ENCODE data around the gene MRPL54.

MRPL54 gene

GRCh38 chr19:3762501-3763459, at the start of gene MRPL54:
TSS of gene MRPL54 (plus strand) at chr19:3762682. CDS start at chr19:3762701, 19 bp downstream.
- peak; percentile 97 for DNase-seq

DNA sequence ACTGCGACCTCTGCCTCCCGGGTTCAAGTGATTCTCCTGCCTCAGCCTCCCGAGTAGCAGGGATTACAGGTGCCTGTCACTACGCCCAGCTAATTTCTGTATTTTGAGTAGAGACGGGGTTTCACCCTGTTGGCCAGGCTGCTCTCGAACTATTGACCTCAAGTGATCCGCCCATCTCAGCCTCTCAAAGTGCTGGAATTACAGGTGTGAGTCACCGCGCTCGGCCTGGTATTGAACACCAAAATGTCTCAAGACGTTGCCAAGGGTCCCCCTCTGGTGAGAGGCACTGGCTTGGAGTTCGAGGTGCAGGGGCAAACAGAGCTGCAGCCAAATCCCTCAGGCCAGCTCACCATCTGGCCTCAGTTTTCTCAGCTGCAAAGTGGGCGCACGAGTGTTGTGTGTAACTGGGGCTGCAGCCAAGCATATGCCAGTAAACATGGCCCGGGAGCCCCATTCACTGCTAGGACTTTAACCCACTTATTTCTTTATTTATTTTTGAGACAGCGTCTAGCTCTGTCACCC, 46.3 kb upstream of the MRPL54 start:
- no peak for DNase-seq

DNA sequence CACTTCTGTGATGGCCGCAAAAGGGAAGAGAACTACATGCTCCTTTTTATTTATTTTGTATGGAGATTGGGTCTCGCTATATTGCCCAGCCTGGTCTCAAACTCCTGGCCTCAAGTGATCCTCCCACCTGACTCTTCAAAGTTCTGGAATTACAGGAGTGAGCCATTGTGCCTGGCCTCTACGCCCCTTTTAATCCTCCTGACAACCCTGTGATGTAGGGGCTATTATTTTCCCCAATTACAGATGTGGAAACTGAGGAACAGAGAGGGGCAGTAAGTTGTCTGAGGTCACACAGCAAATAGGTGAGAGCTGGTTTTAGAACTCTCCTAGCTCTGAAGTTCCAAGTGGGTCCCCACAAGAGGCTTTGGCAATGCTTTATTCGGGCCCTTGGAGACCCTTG, 42.6 kb upstream of the MRPL54 start:
- no peak for DNase-seq

DNA sequence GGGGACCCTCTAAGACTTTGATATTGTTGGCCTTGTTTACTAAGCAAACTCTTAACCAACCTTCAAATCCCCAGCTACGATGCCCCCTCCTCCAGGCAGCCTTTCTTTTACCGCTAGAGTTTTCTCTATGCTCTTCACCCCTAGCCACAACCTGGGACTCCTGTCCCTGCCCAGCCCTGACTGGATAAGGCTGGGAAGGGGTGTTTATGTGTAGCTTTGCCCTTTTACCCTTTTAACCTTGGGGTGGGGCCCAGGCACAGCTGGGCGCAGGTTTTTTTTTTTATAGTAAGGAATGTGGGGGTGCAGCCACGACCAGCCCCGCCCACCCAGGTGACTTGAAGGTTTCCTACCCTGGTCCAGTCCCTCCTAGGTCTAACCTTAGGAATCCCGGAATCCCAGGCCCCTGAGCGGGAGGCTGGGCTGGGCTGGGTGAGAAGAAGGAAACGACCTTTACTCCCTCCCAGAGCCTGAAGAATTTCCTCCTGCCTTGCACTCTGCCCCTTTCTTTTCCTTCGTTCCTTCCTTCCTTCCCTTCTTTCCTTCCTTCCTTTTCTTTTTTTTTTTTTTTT, 42.0 kb upstream of the MRPL54 start:
- no peak for DNase-seq

- peak; percentile 94 for DNase-seq
These were observed 41.2 kb upstream of the MRPL54 start for GRCh38 chr19:3721131-3721886.

- no peak for DNase-seq
These were observed 40.5 kb upstream of the MRPL54 start for GRCh38 chr19:3721887-3722442.

- DNase-seq: no peak
These were observed 39.9 kb upstream of the MRPL54 start for GRCh38 chr19:3722443-3723109.

GRCh38 chr19:3723110-3723488, 39.4 kb upstream of the MRPL54 start:
- DNase-seq: no peak

GRCh38 chr19:3723883-3724282, 38.6 kb upstream of the MRPL54 start:
- DNase-seq: no peak

DNA sequence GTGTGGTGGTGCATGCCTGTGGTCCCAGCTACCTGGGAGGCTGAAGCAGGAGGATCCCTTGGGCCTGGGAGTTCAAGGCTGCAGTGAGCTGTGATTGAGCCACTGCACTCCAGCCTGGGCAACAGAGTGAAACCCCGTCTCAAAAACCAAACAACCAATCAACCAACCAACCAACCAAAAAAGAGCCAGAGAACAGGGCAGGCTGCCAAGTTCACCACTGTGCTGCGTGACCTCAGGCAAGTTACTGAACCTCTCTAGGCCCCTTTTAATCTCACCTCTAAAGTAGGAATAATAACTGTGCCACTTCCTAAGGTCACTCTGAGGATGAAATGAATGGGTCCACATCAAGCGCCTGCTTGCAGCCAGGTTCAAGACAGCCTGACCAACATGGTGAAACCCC, 37.4 kb upstream of the MRPL54 start:
- no peak for DNase-seq

- no peak for DNase-seq
These were observed 36.7 kb upstream of the MRPL54 start for GRCh38 chr19:3725640-3726310.

GRCh38 chr19:3730457-3730958, 32.0 kb upstream of the MRPL54 start:
- no peak for DNase-seq

GRCh38 chr19:3732108-3732507, 30.4 kb upstream of the MRPL54 start:
- DNase-seq: no peak

GRCh38 chr19:3733549-3734309, 28.8 kb upstream of the MRPL54 start:
- no peak for DNase-seq

GRCh38 chr19:3734310-3734600, 28.2 kb upstream of the MRPL54 start:
- no peak for DNase-seq

DNA sequence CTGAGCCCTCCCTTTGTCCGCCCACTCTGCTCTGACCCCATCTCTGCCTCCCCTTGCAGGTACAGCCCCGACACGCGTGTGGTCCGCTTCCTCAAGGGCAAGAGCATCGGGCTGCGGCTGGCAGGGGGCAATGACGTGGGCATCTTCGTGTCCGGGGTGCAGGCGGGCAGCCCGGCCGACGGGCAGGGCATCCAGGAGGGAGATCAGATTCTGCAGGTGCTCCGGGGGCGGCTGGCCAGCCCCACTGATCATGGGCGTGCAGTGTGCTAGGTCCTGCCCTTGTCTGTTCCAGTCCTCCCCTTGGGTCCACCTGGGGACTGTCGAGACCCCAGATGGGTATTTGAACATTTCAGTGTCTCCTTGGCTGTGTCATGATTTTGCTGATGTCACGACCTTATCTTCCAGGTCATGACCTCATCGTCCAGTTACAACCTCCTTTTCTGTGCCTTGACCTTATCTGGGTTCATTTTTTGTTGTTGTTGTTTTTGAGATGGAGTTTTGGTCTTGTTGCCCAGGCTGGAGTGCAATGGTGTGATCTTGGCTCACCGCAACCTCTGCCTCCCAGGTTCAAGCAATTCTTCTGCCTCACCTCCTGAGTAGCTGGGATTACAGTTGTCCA, 26.3 kb upstream of the MRPL54 start:
- DNase-seq: no peak

GRCh38 chr19:3737487-3738205, 24.8 kb upstream of the MRPL54 start:
- DNase-seq: no peak

DNA sequence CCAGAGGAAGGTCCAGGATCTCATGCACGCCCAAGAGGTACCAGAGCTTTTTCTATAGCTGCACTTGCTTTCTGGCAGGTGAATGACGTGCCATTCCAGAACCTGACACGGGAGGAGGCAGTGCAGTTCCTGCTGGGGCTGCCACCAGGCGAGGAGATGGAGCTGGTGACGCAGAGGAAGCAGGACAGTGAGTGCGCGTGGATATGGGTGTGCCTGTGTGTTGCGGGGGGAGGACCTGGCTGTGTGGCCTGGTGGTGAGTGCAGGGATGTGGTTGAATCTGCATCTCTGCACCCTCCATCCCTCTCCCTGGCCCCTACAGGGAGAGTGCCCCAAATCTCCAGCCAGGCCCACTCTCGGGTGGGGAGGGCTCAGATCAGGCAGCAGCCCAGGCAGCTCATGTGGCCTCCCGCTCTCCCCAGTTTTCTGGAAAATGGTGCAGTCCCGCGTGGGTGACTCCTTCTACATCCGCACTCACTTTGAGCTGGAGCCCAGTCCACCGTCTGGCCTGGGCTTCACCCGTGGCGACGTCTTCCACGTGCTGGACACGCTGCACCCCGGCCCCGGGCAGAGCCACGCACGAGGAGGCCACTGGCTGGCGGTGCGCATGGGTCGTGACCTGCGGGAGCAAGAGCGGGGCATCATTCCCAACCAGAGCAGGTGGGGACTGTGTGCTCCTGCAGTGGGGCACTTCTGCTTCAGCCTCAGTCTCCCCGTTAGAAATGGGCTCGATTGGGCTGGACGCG, 23.8 kb upstream of the MRPL54 start:
- no peak for DNase-seq

- no peak for DNase-seq
These were observed 22.1 kb upstream of the MRPL54 start for GRCh38 chr19:3740431-3740830.

Data from NCI-H1436 (cell line).